A549 (cell line): Measurements from ENCODE around the gene MVK. TPM values are rescaled to one million over a fixed set of nuclear protein-coding genes. Genes with fewer than 3 reads are reported as not detected.

ENCODE experiments used
- ATAC-seq, 2 experiments: fragments of 200-7000 bp in 1 of 2; fragments of >200 bp in 1 of 2; cut with Nextera tagmentation in 1 of 2; cut with Tn5 transposase in 1 of 2; 3 replicates each; pipeline versions ENCODE4 v1.8.0 to v1.9.1; 2018 to 2020; ENCODE audit warnings: mild to moderate bottlenecking in 1 of 2, moderate library complexity in 1 of 2
- CTCF ChIA-PET: fragments of 300-600 bp; sonication (Branson Sonifier 250); formaldehyde crosslinking; extraction: SDS; loops from one replicate; lab custom pipeline; 2021; ENCODE audit warnings: antibody characterized with exemption, inconsistent platforms; lab: Yijun Ruan, JAX
- POLR2A ChIA-PET: fragments of 350-600 bp; formaldehyde crosslinking; extraction: SDS; loops from one replicate; lab custom pipeline; 2021; ENCODE audit warnings: antibody characterized with exemption, inconsistent platforms; lab: Yijun Ruan, JAX
- DNase-seq, 2 experiments: peaks; one replicate each; pipeline versions ENCODE4 v3.0.0 to v3.0.0-alpha.2; 2011 to 2016; ENCODE audit warnings: low read depth in 1 of 2, low spot score in 1 of 2
- FAIRE-seq: peaks from 2 replicates; lab custom pipeline; 2011; peaks lifted over from hg19 to GRCh38; lab: Jason Lieb, UNC
- H3K27ac ChIP-seq, 2 experiments: fragments of >200 bp; sonication (Bioruptor Twin); formaldehyde crosslinking; 3 replicates each; pipeline ENCODE4 v1.5.1; 2016 to 2017
- H3K4me1 ChIP-seq: fragments of >200 bp; sonication (Bioruptor Twin); formaldehyde crosslinking; 3 replicates; pipeline ENCODE4 v1.6.1; 2016
- H3K4me2 ChIP-seq: fragments of >200 bp; sonication (Bioruptor Twin); formaldehyde crosslinking; 3 replicates; pipeline ENCODE4 v1.6.1; 2016
- H3K4me3 ChIP-seq: fragments of >200 bp; sonication (Bioruptor Twin); formaldehyde crosslinking; 3 replicates; pipeline ENCODE4 v1.5.1; 2016
- H3K9me3 ChIP-seq: fragments of >200 bp; sonication (Bioruptor Twin); formaldehyde crosslinking; 3 replicates; pipeline ENCODE4 v1.6.1; 2016
- BHLHE40 ChIP-seq: IDR thresholded peaks from 2 replicates; pipeline ENCODE4 v1.6.1; 2012; ENCODE audit warnings: low read depth, low read length, inconsistent platforms
- CBX2 ChIP-seq: fragments of 200-600 bp; sonication (generic); IDR thresholded peaks from 2 replicates; pipeline ENCODE4 v1.6.1; 2016; ENCODE audit warnings: low read depth, mild to moderate bottlenecking, borderline replicate concordance
- CBX8 ChIP-seq: fragments of 200-600 bp; sonication (generic); IDR thresholded peaks from 2 replicates; pipeline ENCODE4 v1.6.1; 2016
- CEBPB ChIP-seq, 2 experiments: fragments of >200 bp in 1 of 2; sonication (Bioruptor Twin) in 1 of 2; formaldehyde crosslinking in 1 of 2; IDR thresholded peaks; 2 replicates each; pipeline ENCODE4 v1.6.1; 2012 to 2016
- CHD2 ChIP-seq: fragments of 150-350 bp; IDR thresholded peaks from 2 replicates; pipeline ENCODE4 v1.6.1; 2014; ENCODE audit warnings: low read length; ENCODE audit not compliant: partially characterized antibody
- CTCF ChIP-seq: fragments of >200 bp; sonication (Bioruptor Twin); formaldehyde crosslinking; IDR thresholded peaks from 3 replicates; pipeline ENCODE4 v1.5.1; 2016
- ESRRA ChIP-seq: fragments of 150-350 bp; IDR thresholded peaks from 2 replicates; pipeline ENCODE4 v1.6.1; 2014; ENCODE audit warnings: mild to moderate bottlenecking, low read length, borderline replicate concordance
- FOSB ChIP-seq: fragments of 250-450 bp; sonication (Bioruptor Pico); IDR thresholded peaks from 2 replicates; pipeline ENCODE4 v1.5.0; 2020; ENCODE audit warnings: mild to moderate bottlenecking, moderate library complexity
- FOXS1 ChIP-seq: fragments of 250-450 bp; sonication (Bioruptor Pico); IDR thresholded peaks from 2 replicates; pipeline ENCODE4 v1.5.0; 2020; ENCODE audit warnings: mild to moderate bottlenecking, moderate library complexity
- GATA3 ChIP-seq: IDR thresholded peaks from 2 replicates; pipeline ENCODE4 v1.6.1; 2012; ENCODE audit warnings: borderline replicate concordance
- HDAC2 ChIP-seq: fragments of 200-600 bp; sonication (generic); IDR thresholded peaks from 2 replicates; pipeline ENCODE4 v1.6.1; 2016
- HES2 ChIP-seq: fragments of >200 bp; sonication (Bioruptor Twin); formaldehyde crosslinking; IDR thresholded peaks from 2 replicates; pipeline ENCODE4 v1.6.1; 2016
- HOXA7 ChIP-seq: fragments of 250-450 bp; sonication (Bioruptor Pico); IDR thresholded peaks from 2 replicates; pipeline ENCODE4 v1.5.0; 2020; ENCODE audit warnings: mild to moderate bottlenecking, moderate library complexity
- JUNB ChIP-seq: fragments of >200 bp; sonication (Bioruptor Twin); formaldehyde crosslinking; IDR thresholded peaks from 2 replicates; pipeline ENCODE4 v1.6.1; 2016
- KDM5A ChIP-seq: fragments of 200-600 bp; sonication (generic); IDR thresholded peaks from 2 replicates; pipeline ENCODE4 v1.6.1; 2016; ENCODE audit warnings: antibody characterized with exemption, mild to moderate bottlenecking
- MAFK ChIP-seq: fragments of 450-650 bp; IDR thresholded peaks from 2 replicates; pipeline ENCODE4 v1.6.1; 2014; ENCODE audit not compliant: partially characterized antibody
- MAX ChIP-seq: IDR thresholded peaks from 2 replicates; pipeline ENCODE4 v1.6.1; 2012
- MYC ChIP-seq: IDR thresholded peaks from 2 replicates; pipeline ENCODE4 v1.6.1; 2012; ENCODE audit warnings: mild to moderate bottlenecking, inconsistent platforms, low read length, improper control_type of control experiment, borderline replicate concordance
- NR3C1 ChIP-seq: fragments of >200 bp; sonication (Bioruptor Twin); formaldehyde crosslinking; IDR thresholded peaks from 3 replicates; pipeline ENCODE4 v1.6.1; 2017
- PHF8 ChIP-seq: fragments of 200-600 bp; sonication (generic); IDR thresholded peaks from 2 replicates; pipeline ENCODE4 v1.6.1; 2016; ENCODE audit warnings: low read depth, mild to moderate bottlenecking, antibody characterized with exemption, moderate library complexity, borderline replicate concordance
- RARB ChIP-seq: fragments of 250-450 bp; sonication (Bioruptor Pico); IDR thresholded peaks from 2 replicates; pipeline ENCODE4 v1.8.0; 2021; ENCODE audit warnings: mild to moderate bottlenecking, moderate library complexity
- RFX5 ChIP-seq: fragments of 450-650 bp; IDR thresholded peaks from 2 replicates; pipeline ENCODE4 v1.7.1; 2014; ENCODE audit warnings: antibody characterized with exemption, mild to moderate bottlenecking, moderate library complexity
- RNF2 ChIP-seq: fragments of 200-600 bp; sonication (generic); IDR thresholded peaks from 2 replicates; pipeline ENCODE4 v1.6.1; 2016; ENCODE audit warnings: low read depth, mild to moderate bottlenecking, antibody characterized with exemption, moderate library complexity, borderline replicate concordance
- SREBF2 ChIP-seq: fragments of 450-650 bp; IDR thresholded peaks from 2 replicates; pipeline ENCODE4 v1.6.1; 2014; ENCODE audit warnings: mild to moderate bottlenecking, moderate library complexity
- TFCP2L1 ChIP-seq: fragments of 250-450 bp; sonication (Bioruptor Pico); IDR thresholded peaks from 2 replicates; pipeline ENCODE4 v1.5.0; 2021; ENCODE audit warnings: mild to moderate bottlenecking
- USF2 ChIP-seq: fragments of 450-650 bp; IDR thresholded peaks from 2 replicates; pipeline ENCODE4 v1.6.1; 2014; ENCODE audit warnings: antibody characterized with exemption
- ZFP36 ChIP-seq: fragments of 450-650 bp; IDR thresholded peaks from 2 replicates; pipeline ENCODE4 v1.6.1; 2014; ENCODE audit warnings: borderline replicate concordance; ENCODE audit not compliant: partially characterized antibody
- ZNF302 ChIP-seq: fragments of 250-450 bp; sonication (Bioruptor Pico); IDR thresholded peaks from 2 replicates; pipeline ENCODE4 v1.9.0; 2021; ENCODE audit warnings: inconsistent platforms, mild to moderate bottlenecking, moderate library complexity
- ZSCAN20 ChIP-seq: fragments of 250-450 bp; sonication (Bioruptor Pico); IDR thresholded peaks from 2 replicates; pipeline ENCODE4 v1.8.0; 2022; ENCODE audit warnings: mild to moderate bottlenecking, moderate library complexity
- WGBS: methylation state at CpG from one replicate; pipeline ENCODE4 v1.1.6; 2017; ENCODE audit errors: missing lambda C conversion rate; 5-methylcytosine and 5-hydroxymethylcytosine counted together
- polyA plus RNA-seq, 4 experiments: library from polyadenylated mRNA; depleted of rRNA in 3 of 4; stranded (reverse); fragments of >200 nt; fragmentation: RNase III in 1 of 4; extraction: RNeasy Plus Mini Kit Qiagen cat#74134 plus additional on column Dnase treatment in 1 of 4; gene quantifications; 2 replicates in 3 of 4; 3 replicates in 1 of 4; pipeline ENCODE4 v1.2.3, GENCODE V29; 2011 to 2017

Gene MVK
- polyA plus RNA-seq, 2 of the 4 experiments (the other 2 are of a cell fraction), result 5.9 to 14.8 TPM

DNA sequence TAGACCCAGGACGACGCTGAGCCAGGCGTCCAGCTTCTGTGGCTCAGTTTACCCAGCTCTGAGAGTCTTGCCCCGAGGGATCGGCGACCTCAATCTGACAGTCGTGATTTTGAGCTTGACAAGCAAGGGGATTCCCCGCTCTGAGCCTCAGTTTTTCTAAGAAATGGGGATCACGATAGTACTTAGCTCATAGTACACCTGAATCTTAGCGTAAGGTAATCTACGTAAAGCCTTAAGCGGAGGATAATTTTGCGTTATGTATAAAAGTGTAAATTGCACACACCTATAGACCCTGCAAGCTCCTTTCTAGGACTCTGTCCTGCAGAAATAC lies 285 bp downstream of the MVK start:
- H3K27ac ChIP-seq, result peak overlapping the region; percentile 76 to 87
- FAIRE-seq, result no peak
- peaks cover 11% of the 10 kb centered on the region; the same call in 1 of the 3 replicates for H3K4me1 ChIP-seq
- CTCF ChIA-PET, result interaction anchor here (0.6 to 4.4 kb wide), 7 partner anchors 9 to 1213 kb away, joined by 3 to 23 read pairs (median 3); no protein-coding TSS in a partner anchor
- no peak; a peak in 1 of 6 replicates for ATAC-seq
- no peaks in the 10 kb centered on the region for H3K9me3 ChIP-seq
- H3K4me2 ChIP-seq, result peak overlapping the region; percentile 95
- POLR2A ChIA-PET, result interaction anchor here (0.7 to 1.5 kb wide), 6 partner anchors 9 to 166 kb away, joined by 3 to 5 read pairs (median 3); no protein-coding TSS in a partner anchor
- DNase-seq, result no peak
- 3% methylated on average over 10 of the region's 13 CpGs for WGBS
- H3K4me3 ChIP-seq, result peak overlapping the region; percentile 77
- TF ChIP-seq MYC, result no peak
- no peak for TF ChIP-seq ZFP36
- no peak for TF ChIP-seq CEBPB (IDR thresholded peaks at IDR 0.05)
- TF ChIP-seq KDM5A, result no peak
- no peak for TF ChIP-seq HES2
- TF ChIP-seq MAFK, result no peak
- TF ChIP-seq, all 56 proteins: peak for 0

GRCh38 chr12:109575683-109576082 lies 2.1 kb downstream of the MVK start:
- FAIRE-seq, result no peak
- no peak overlapping the region for H3K27ac ChIP-seq
- ChIA-PET CTCF (interaction anchor here (1.0 to 4.4 kb wide), 6 partner anchors 10 to 270 kb away, joined by 3 to 23 read pairs (median 4); no protein-coding TSS in a partner anchor), POLR2A (no interaction called here)
- TF ChIP-seq CBX2 (no peak), CHD2 (no peak), SREBF2 (no peak), NR3C1 (no peak), KDM5A (no peak), ZSCAN20 (no peak), FOXS1 (no peak), PHF8 (no peak), HES2 (no peak), RFX5 (no peak), BHLHE40 (no peak), HDAC2 (no peak), FOSB (CRISPR knock-in tag) (no peak), ZFP36 (no peak), RARB (CRISPR knock-in tag) (no peak), TFCP2L1 (no peak), USF2 (no peak), CTCF (no peak), MAX (no peak)
- no peak for DNase-seq
- ATAC-seq, result no peak
- H3K4me3 ChIP-seq, result no peak overlapping the region
- peaks cover 11% of the 10 kb centered on the region; the same call in 1 of the 3 replicates for H3K4me1 ChIP-seq
- H3K9me3 ChIP-seq, result no peaks in the 10 kb centered on the region
- WGBS, result 65% methylated on average over 3 of the region's 3 CpGs
- H3K4me2 ChIP-seq, result no peak overlapping the region

DNA sequence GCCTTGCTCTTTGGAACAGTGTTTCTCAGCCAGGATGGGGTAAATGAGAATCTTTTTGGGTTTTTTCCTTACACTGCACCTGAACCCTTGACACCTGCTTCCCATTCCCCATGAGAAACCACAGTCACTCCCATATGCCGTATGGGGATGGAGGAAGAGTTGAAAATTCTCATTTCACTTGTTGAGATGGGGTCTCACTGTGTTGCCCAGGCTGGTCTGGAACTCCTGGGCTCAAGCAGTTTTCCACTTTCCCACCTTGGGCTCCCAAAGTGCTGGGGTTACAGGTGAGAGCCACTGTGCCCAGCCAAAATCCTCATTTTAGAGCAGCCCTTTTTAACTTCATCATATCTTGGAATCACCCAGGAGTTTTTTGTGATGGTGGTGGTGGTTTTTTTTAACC lies 3.7 kb downstream of the MVK start:
- 94% methylated on average over 1 of the region's 1 CpG for WGBS
- FAIRE-seq, result no peak
- Histone ChIP-seq H3K4me1 (peaks cover 11% of the 10 kb centered on the region; the same call in 1 of the 3 replicates), H3K27ac (no peak overlapping the region), H3K9me3 (no peaks in the 10 kb centered on the region), H3K4me2 (no peak overlapping the region), H3K4me3 (no peak overlapping the region)
- no peak for DNase-seq
- ChIA-PET CTCF (interaction anchor here (0.6 to 1.3 kb wide), 2 partner anchors 11 to 26 kb away, joined by 3 to 4 read pairs; no protein-coding TSS in a partner anchor), POLR2A (no interaction called here)
- ATAC-seq, result no peak
- TF ChIP-seq CTCF, result no peak
- no peak for TF ChIP-seq JUNB
- TF ChIP-seq RNF2, result no peak
- TF ChIP-seq ESRRA, result no peak
- no peak for TF ChIP-seq GATA3
- no peak for TF ChIP-seq CBX8
- no peak for TF ChIP-seq HOXA7 (CRISPR knock-in tag)
- no peak for TF ChIP-seq ZNF302 (CRISPR knock-in tag)
